ENCODE results near the gene MGAT5B. TPM values are rescaled to one million over a fixed set of nuclear protein-coding genes. Genes with fewer than 3 reads are reported as not detected.

Gene MGAT5B
- polyA plus RNA-seq, 1 experiment = 0.58 TPM

GRCh38 chr17:76881966-76882365 lies 13.8 kb downstream of the MGAT5B start:
- no peaks in the 10 kb centered on the region for H3K36me3 ChIP-seq (ENCODE audit: control insufficient read depth, insufficient read depth, low read length)
- ChIA-PET CTCF (no interaction called here), POLR2A (no interaction called here)
- no peak for TF ChIP-seq CTCF (IDR thresholded peaks at IDR 0.05; ENCODE audit: insufficient read depth, low read depth, low read length)
- DNase-seq (ENCODE audit: low read depth) = no peak
- H3K27me3 ChIP-seq (ENCODE audit: control insufficient read depth, insufficient read depth, low read length) = peaks cover 2% of the 10 kb centered on the region; the same call in 1 of the 2 replicates
- no peak overlapping the region for H3K4me3 ChIP-seq (ENCODE audit: low read depth, low read length)

- POLR2A ChIA-PET = no interaction called here
- no peaks in the 10 kb centered on the region for H3K36me3 ChIP-seq (ENCODE audit: control insufficient read depth, insufficient read depth, low read length)
- peaks cover 2% of the 10 kb centered on the region; the same call in 1 of the 2 replicates for H3K27me3 ChIP-seq (ENCODE audit: control insufficient read depth, insufficient read depth, low read length)
These were observed 15.7 kb downstream of the MGAT5B start for GRCh38 chr17:76883744-76884525.

DNA sequence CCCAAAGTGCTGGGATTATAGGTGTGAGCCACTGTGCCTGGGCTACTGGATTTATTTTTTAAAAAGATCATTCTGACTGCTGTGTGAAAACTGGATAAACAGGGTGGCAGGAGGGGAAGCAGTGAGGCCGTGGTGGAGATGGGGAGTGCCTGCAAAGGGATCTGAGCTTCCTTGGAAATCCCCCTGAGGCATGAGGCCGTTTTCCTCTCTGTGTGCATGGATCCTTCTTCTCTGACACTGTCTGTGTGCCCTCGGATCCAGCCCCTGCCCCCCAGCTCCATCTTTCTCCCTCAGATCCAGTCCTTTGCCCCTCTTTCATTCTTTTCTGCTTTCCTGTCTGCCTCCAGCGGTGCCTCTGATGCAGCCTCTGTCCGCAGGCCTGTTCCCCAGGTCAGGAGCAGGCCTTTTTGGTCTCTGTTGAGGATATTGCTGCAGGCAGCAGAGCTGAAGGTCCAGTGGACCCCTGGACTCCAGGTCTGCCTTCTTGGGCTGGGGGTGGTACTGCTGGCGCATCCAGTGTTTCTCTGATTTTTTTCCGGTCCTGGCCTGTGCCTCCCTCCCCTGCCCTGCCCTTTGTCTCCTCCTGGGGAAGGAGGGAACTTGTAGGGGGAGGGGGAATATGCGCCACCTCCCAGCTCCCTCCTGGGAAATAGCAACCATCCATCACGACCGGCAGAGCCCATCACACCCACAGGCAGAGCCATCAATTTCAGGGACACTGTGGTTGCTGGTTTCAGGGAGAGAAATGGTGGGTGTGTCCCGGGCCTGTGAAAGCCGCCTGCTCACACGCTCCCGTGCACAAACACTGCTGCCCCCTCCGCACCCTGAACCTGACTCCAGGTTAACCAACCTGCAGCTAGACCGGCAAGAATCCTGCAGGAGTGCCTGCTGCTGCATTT lies 17.0 kb downstream of the MGAT5B start:
- ChIA-PET POLR2A (no interaction called here), CTCF (interaction anchor here (1.0 to 2.1 kb wide), 2 partner anchors 17 to 87 kb away, joined by 3 to 8 read pairs; partner anchors contain the start of gene MGAT5B)
- TF ChIP-seq CTCF (IDR thresholded peaks at IDR 0.05; ENCODE audit: insufficient read depth, low read depth, low read length) = no peak
- DNase-seq (ENCODE audit: low read depth) = no peak
- no peak overlapping the region for H3K4me3 ChIP-seq (ENCODE audit: low read depth, low read length)
- H3K27me3 ChIP-seq (ENCODE audit: control insufficient read depth, insufficient read depth, low read length) = peaks cover 2% of the 10 kb centered on the region; the same call in 1 of the 2 replicates
- H3K36me3 ChIP-seq (ENCODE audit: control insufficient read depth, insufficient read depth, low read length) = no peaks in the 10 kb centered on the region

More at GRCh38 chr17:76883744-76884525, 15.7 kb downstream of the MGAT5B start:
- no peak for DNase-seq (ENCODE audit: low read depth)
- CTCF ChIA-PET = interaction anchor here (0.6 to 2.1 kb wide), 4 partner anchors 12 to 172 kb away, joined by 3 to 9 read pairs (median 6); partner anchors contain the start of gene MGAT5B
- H3K4me3 ChIP-seq (ENCODE audit: low read depth, low read length) = no peak overlapping the region
- TF ChIP-seq CTCF (IDR thresholded peaks at IDR 0.05; ENCODE audit: insufficient read depth, low read depth, low read length) = no peak

DNA sequence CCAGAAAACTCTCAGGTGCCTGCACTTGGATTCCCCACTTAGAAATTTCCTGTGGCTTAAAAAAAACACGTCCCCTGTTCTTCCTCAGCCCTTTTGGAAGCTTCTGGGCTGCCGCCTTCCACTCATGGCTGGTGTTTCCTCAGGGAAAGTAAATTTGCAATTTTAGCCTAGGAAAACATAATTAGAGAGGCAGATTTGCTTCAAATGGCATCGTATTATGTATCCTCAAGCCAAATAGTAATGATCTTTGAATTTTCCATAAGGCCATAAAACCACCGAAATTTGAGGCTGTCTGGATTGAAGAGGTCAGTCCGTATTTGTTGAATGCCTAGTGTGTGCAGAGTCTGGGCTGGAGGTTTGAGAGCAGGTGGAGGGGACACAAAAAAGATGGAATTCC lies 17.7 kb downstream of the MGAT5B start:
- CTCF ChIA-PET = interaction anchor here (1.0 kb wide), 1 partner anchor 87 kb away, joined by 3 read pairs; no protein-coding TSS in a partner anchor
- H3K27me3 ChIP-seq (ENCODE audit: control insufficient read depth, insufficient read depth, low read length) = peaks cover 2% of the 10 kb centered on the region; the same call in 1 of the 2 replicates

More for the DNA sequence above, 17.7 kb downstream of the MGAT5B start:
- TF ChIP-seq CTCF (IDR thresholded peaks at IDR 0.05; ENCODE audit: insufficient read depth, low read depth, low read length) = no peak
- H3K36me3 ChIP-seq (ENCODE audit: control insufficient read depth, insufficient read depth, low read length) = no peaks in the 10 kb centered on the region
- POLR2A ChIA-PET = no interaction called here
- no peak overlapping the region for H3K4me3 ChIP-seq (ENCODE audit: low read depth, low read length)
- DNase-seq (ENCODE audit: low read depth) = no peak
